Middle frontal gyrus (tissue), 1 donor: ENCODE data around the gene LRRC27.

ENCODE experiments used
- DNase-seq: peaks from one replicate; pipeline ENCODE4 v3.0.0-alpha.2; 2015; ENCODE audit warnings: low spot score; ENCODE audit errors: extremely low spot score

Gene LRRC27

DNA sequence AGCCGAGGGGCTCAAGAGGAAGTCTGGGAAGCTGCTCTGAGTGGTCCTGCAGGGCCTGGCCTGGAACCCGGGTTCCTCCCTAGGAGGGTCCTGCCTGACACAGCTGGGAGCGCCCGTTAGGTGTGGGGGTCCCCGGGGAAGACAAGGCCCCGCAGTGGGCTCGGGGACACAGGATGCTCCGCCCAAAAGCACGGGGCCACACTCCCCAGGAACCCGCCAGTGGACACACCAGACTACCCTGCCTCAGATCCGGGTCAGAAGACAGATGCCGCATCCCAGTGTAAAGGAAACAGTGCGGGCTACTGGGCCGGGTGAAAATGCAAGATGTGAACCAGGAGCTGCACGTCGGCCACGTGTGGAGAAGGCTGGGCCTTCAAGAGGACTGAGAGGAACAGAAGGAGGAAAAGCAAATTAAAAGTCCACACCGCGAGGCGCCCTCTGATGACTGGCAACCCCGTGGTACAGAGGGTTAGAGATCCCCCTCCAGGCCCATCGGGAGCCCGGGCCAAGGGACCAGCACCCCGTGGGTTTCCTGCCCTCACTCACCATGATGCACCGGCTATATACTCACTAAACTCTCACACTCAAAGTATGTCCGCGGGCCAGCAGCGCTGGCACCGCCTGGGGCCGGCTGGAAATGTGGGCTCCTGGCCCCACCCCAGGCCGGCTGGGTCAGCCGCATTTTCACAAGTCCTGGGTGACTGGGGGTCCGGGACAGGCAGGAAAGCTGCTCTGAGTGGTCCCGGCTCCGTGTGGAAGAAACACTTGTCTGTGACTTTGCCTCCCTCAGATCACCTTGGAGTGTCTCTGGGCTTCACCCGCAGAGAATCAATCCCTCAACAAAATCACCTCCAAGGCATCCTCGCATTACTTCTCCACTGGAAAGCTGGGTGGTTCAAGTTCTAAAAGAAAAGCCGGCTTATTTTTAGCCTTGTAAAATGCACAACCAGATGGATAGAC lies 30.3 kb upstream of the LRRC27 start:
- no peak for DNase-seq

DNA sequence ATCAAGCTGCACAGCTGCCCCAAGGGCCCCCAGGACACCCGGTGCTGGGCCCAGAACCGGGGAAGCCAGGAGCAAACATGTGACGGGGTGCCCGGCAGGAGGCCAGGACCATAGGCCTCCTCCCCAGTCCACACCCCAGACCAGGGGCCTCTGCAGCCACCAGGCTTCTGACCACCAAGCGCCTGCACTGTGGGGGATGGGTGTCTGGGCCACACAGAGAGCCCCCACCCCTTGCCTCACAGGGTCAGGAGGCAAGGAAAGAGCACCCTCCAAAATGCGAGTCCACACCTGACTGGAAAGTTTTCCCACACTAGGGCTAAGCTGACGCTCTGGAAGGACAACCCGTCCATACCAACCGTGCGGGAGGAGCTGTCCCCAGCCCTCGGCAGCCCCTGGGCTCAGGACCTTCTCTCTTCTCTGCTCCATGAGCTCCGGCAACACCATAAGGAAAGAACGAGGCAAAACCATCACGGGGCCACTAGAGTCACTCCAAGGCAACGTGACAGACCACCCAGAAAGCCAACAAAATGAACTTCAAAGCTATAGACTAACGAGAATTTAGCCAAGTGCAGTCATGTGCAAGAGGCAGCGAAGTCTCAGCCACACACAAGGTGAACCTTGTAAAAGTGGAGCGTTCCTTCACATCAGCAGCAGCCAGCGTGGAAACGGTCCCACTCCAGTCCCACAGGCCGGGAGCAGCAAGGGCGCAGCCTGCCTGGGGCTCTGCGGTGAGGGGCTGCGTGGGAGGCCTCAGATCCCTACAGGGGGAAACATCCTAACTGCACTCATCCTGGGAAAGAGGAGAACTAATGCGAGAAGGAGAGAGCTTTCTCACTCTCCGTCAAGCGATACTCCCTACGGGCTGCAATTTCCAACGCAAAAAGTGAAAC lies 29.3 kb upstream of the LRRC27 start:
- no peak for DNase-seq

DNA sequence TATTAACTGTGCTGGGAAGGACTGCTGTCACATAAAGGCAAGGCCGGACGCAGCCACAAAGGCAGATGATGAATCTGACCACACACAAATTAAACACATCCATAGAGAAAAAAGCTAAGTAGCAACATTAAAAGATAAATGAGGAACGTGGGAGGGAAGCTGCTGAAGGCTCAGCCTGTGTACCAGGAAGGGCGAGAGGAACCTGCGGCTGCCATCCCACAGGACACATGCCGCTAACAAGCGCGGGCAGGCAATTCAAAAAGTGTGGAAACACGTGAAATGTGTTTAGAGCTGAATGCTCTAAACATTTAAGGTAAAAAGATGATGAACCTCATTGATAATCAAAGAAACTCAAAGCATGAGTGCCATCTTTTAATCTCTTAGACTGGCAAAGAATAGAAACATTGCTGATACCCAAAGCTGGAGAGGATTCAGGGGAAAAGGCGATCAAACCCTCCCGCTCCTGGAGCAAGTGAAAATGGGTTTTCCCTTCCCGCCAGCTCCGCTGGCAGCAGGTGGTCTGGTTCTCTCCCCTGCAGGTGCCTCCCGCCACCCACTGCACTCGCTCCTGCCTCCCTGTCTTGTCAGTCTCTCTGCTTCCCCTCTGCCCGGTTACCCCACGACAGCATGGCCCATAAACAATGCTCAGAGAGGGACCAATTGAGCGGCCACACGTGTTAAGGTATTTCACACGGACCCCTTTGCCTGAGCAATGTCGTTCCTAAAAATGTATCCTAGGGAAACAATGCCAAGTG lies 28.5 kb upstream of the LRRC27 start:
- no peak for DNase-seq

DNA sequence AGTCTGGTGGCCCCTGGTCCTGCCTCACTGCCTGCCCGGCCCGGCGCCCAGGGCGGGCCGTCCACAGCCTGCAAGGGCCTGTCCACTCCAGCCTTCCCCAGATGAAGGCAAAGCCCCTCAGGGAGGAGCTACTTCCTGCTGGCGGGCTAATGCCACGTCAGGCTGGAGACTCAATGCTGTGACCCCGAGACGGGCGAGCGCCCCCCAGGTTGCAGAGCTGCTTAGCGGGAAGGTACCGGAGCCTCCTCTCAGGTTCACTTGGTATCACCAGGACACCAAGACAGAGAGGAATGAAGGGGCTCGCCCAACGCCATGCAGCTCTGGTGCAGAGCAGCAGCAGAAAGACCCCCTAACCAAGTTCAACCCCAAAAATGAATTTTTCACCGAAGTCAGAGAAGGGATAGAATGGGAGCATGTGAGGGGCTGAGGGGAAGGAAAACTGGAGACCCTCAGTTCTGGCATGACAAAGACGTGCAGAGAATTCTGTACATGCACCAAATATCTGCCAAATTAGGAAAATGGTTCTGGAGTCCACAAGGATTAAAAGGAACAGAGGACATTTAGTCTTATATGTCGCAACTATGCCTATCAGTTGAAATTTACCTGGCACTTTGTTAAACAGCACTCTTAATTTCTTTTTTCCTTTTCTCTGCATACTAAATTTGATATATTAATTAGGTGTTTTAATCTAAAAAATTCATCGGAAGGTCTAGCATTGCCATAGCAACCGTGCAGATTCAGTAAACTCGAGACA lies 27.1 kb upstream of the LRRC27 start:
- DNase-seq, result no peak

DNA sequence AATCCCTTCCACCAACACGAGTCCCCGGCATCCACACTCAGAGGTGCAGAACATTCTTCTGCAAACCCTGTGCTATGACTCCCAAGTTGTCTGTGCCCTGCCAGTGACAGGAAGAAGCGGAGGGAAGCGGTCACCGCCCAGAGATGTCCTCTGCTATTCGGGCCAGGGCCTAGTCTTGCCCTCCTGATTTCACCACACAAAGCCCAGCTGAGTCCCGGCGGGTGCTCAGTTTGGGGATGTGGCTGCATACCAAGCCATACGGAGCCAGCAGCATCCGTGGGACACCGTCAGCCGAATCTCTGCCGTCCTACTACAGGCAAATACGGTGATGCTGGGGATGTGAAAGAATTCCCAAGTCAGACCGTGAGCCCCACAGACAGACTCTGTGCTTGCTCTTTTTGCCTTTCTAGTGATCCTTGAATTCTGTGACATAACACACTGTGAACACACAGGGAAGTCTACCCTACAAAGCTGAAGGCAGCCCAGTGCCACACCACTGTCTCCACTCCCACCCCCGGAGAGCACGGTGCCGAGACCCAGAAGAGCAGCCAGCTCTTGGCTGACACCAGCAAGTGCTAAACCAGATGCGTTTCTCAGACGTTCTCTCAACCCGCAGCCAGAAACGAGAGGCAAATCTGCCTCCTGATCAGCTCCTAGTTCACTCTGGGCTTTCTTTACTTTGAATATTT lies 26.2 kb upstream of the LRRC27 start:
- DNase-seq, result no peak

DNA sequence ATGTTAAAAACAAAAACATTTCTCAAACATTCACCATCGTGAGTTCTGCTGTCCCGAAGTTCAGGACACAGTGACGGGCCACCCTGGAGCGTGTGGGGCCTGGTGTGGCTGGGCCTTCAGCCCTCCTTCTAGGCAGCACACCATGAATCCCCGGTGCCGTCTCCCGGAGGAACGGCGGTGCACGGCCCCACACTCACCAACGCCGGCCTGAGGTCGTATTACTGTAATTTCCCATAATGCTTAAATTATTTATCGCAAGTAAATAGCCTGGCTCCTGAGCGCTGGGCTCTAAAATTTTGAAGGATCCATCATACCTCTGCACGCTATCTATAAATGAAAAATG lies 25.7 kb upstream of the LRRC27 start:
- DNase-seq, result no peak

DNA sequence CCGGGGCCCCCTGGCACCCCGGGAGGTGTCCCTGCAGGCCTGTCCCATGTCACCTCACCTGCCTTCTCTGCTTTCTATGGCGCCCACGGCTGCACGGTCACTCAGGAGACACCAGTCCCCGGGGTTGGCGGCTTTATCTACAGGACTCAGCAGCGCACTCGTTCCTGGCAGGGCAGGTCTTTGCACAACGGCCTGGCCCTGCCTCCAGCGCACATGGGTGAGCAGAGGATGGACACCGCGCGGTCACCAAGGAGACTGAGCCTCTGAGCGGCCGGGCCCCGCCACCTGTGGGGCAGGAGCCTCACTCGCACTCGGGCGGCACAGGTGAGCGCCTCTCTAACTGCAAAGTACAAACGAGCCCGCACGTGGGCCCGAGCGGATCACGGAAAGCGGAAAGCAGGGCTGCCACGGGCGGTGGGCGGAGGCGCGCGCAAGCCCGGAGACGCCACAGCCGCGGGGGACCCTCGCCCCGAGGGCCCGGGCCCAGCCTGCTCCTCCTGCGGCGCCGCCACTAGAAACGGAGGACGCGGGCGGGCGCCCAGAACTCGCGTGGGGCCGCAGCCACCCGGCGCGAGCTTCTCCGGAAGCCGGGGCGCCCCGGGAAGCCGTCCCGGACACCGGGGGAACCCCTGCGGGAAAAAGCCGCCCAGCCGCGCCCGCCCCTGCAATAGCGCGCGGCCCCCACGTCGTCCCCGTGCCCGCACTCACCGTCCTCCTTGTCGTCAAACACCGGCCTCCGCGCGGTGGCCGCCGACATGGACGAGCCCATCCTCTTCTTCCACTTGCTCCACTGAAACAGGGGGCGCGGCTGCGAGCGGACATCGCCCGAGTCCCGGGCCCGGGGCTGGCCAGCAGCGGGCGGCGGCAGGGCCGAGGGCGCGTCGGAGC lies 24.9 kb upstream of the LRRC27 start:
- DNase-seq, result no peak

DNA sequence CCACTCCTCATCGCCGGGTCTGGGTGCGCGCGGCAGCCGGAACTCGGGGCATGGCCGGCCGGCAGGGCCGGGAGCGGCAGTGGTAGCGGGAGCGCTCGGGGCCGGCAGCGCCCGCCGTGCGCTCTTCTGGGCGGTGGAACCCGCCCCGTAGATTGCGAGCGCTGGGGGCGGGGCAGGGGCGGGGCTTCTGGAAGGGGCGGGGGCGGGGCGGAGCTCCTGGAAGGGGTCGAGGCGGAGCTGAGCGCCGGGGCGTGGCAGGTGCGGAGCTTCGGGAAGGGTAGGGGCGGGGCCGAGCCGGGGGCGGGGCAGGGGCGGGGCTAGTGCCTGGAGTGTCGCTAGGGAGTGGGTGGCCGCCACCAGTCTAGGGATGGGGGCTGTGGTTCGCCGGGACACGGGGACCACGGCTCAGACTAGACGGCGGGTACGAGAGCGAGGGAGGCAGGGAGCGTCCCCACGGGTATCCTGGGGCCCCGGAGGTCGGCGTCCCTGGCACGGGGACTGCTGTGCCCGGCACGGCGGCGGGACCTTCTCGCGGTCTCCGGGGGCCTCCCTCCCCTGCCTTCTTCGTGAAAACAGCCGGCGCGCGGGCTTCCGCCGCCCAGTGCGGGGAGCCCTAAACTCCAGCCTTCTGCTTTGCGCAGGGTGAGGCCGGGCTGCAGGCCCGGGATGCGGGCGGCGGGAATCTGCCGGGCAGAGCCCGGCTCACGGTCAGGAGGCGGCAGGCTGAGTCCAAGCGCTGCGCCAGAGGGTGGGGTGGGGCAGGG lies 24.0 kb upstream of the LRRC27 start, which contains the start of gene STK32C:
Gene STK32C, minus strand, starts transcription at position 128 of the 764 bp plus-strand sequence. Its CDS starts 117 bp downstream, at position 11.
- DNase-seq, result peak; percentile 80

DNA sequence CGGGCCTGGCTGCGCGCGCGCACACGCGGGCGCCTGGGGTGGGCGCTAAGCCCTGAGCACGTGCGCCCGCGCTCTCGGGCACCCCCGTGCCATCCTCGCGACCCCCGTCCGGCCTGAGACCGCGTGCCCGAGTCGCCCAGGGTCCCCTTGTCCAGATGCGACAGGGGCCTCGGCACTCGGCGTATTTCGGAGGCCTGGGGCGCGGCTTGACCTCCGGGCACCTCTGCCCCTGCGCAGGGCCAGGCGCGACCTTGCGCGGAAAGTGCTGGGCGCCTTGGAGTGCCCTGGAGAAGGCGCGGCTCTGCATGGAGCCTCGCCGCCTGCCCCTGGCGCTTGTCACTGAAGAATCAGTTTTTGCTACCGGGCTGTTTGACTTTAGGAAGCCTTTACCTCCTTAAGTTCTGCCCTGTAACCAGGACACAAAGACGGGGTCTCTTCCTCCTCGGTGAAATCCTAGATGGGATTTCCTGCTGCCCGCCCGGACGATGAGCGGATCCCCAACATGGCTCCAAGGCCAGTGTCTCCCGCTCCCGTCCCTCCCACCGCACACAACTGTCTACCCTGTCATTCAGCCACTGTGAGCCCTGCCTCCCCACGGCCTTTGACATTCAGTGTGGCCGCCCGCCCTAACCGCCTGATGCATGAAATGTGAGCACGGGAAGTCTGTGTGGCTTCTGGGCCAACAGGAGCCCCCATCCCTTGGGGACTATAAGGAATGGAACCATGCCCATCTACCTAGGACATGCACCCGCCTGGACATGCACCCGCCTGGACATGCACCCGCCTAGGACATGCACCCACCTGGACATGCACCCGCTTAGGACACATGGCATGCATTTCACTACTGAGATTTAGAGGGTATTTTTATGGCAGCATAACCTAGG lies 23.2 kb upstream of the LRRC27 start:
- no peak for DNase-seq

DNA sequence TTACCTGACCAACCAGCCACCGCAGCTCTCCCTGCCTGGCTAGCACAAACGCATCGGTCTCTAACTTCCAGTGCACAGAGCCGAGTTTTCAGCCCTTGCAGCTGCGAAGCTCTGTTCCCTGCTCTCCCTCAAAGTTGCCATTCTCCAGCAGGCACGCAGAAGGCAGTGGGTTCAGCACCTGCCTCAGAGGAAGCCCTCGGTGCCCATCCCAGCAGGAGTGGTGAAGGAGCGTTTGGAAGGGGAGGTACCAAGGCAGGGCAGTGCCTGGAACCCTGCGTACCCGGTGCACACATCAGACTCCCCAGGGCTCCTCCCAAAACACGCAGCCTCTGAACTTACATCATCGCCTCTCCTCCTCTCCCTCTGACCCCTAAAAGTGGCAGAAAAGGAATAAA lies 22.5 kb upstream of the LRRC27 start:
- no peak for DNase-seq

DNA sequence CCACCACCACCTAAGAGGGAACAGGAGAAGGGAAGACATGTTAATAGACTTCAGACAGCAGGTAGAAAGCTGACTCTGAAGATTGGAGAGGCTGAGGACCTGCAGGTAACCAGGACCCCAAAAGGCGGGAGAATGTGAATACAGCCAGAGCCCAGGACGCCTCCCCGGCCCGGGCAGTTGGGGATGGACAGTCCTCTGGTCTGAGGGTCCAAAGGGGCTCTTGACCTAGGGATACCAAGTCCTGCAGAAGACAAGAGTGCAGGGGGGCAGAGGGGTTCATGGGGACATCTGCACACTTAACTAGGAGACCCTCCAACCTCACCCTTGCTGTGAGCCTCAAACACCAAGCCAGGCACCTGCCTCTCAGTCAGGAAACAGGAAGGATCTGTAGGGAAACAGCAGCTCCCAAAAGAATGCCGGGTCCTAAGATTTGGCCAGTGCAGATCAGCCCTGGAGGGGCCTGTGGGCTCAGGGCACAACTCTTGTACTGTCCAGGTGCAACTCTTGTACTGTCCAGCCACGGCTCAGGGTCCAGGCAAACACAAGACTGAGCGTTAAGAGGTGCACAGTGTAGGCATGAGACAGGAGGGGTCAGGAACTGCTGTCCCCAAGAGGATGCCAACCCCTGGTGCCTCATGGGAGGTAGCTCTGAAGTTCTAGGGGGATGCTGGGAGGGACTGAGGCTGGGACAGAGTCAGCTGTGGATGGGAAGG lies 22.0 kb upstream of the LRRC27 start:
- no peak for DNase-seq

DNA sequence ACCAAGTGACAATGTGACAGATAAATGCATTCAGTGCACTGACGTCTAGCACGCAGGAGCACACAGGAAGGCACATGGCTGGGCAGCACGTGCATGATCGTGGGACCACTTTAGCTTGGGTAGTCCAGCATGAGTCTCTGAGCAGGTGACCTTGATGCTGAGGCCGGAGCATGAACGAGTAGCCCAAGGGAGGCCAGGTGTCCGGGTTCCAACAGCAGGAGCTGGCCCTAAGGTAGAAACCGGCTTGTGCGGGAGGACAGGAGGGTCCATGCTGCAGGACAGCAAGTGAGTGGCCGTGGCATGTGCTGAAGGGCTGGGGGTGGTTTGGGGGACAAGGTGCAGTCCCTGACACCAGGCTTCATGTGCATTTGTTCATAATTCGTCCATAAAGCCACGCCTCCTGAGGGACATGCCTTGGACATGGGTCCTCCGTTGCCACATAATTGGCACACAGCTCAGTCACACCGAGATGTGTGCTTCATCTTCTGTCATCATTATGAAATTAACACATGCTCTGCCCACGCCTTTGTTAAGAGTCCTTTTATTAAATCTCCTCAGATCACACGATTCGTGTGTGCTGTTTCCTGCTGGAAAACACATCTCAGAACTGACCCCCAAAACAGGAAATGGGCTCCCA lies 21.2 kb upstream of the LRRC27 start:
- no peak for DNase-seq

DNA sequence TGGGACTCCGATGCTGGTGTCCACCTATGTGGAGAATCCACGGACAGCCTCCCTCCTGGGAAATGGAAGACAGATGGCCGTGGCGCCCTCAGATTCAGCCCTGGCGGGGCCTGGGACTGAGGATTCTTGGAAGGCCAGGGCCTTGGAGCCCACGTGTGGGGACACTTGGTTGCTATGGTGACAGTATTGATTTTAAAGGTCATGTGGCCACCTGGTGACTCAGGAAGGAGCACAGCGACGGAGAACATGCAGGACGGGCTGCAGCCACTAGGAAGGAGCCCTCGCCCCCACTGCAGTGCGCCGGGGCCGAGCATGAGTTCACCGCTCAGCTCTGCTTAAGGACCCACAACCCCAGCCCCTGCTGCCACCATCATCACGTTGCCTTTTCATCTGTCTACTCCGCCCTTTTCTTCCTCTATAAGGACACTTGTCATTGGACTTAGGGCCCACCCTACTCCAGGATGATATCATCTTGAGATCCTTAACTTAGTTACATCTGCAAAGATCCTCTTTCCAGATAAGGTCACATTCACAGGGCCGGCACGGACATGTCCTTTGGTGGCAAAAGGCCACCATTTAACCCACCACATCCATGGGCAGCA lies 20.6 kb upstream of the LRRC27 start:
- DNase-seq, result no peak

DNA sequence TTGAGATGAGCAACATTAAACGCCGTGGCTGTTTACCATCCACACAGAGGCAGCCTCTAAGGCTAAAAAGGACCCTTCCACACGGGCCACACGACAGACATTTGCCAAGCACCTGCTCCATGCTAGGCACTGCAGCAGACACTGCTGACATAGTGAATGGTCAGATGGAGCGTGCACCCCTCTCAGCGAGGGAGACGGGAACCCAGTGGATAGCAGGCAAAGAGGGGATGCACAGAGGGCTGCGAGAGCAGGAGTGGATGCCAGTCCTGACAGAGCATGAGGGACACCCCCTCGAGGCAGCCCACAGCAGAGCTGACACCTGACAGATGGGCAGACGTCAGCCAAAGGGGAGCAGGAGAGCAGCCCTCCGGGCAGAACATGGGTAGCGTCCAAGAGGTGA lies 18.7 kb upstream of the LRRC27 start:
- DNase-seq, result no peak

DNA sequence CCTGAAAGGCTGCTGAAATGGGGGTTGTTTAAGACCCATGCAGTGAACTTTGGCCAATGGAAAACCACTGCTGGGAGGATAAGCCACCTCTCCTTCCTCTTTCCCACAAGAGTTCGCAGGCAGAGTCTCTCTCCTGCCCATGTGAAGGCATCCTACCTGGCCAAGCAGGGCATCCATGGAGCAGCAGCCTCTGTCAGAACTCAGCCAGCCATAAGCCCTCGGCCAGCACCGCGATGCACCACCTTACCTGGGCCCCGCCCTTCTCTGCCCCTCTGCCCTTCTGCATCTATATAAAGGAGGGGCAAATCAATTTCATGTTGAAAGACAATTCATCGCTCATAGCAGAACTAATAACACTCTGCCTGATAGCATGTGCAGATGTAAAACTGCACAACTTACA lies 18.1 kb upstream of the LRRC27 start:
- no peak for DNase-seq

DNA sequence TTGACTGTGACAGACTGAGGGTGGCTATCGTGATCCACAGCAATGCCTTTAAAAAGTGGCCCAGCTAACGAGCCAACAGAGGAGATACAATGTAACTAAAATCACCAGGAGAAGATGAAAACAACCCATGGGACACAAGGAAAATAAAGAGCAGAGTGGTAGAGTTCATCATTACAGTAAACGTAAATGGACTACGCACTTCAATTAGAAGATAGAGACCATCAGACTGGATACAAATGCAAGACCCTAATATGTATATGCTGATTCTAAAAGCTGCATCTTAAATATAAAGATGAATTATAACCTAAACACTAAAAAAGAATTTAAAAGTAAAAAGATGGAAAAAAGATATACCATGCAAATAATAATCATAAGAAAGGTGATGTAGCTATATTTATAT lies 17.7 kb upstream of the LRRC27 start:
- no peak for DNase-seq
